Amniotic stem cell (primary cell): ENCODE results near the gene DNAJB6.

Source experiments
- DNase-seq: peaks from one replicate; lab custom pipeline; 2025; lab: John Stamatoyannopoulos, UW

Gene DNAJB6

GRCh38 chr7:157336383-157337315 is at the start of gene DNAJB6:
Gene DNAJB6 (plus strand): TSS chr7:157337004. CDS start chr7:157358573, 21,569 bp downstream.
- peak; percentile 72 for DNase-seq

- DNase-seq, result no peak
These were observed 45.3 kb upstream of the DNAJB6 start for GRCh38 chr7:157291404-157292080.

- DNase-seq, result no peak
These were observed 44.5 kb upstream of the DNAJB6 start for GRCh38 chr7:157292258-157292657.

GRCh38 chr7:157292770-157293412 is 43.9 kb upstream of the DNAJB6 start:
- DNase-seq, result no peak

GRCh38 chr7:157293413-157293788 is 43.4 kb upstream of the DNAJB6 start:
- no peak for DNase-seq

- DNase-seq, result no peak
These were observed 42.0 kb upstream of the DNAJB6 start for GRCh38 chr7:157294773-157295172.

- DNase-seq, result no peak
These were observed 41.5 kb upstream of the DNAJB6 start for GRCh38 chr7:157295338-157295737.

- DNase-seq, result no peak
These were observed 39.6 kb upstream of the DNAJB6 start for GRCh38 chr7:157297185-157297584.

GRCh38 chr7:157299317-157299612 is 37.5 kb upstream of the DNAJB6 start:
- DNase-seq, result no peak

GRCh38 chr7:157299613-157300368 is 37.0 kb upstream of the DNAJB6 start:
- DNase-seq, result no peak

- no peak for DNase-seq
These were observed 36.4 kb upstream of the DNAJB6 start for GRCh38 chr7:157300369-157300825.

GRCh38 chr7:157301610-157302120 is 35.1 kb upstream of the DNAJB6 start:
- no peak for DNase-seq

- DNase-seq, result no peak
These were observed 29.7 kb upstream of the DNAJB6 start for GRCh38 chr7:157306846-157307838.

GRCh38 chr7:157309988-157310668 is 26.7 kb upstream of the DNAJB6 start:
- DNase-seq, result peak; percentile 85

- no peak for DNase-seq
These were observed 26.1 kb upstream of the DNAJB6 start for GRCh38 chr7:157310676-157311185.

- no peak for DNase-seq
These were observed 23.9 kb upstream of the DNAJB6 start for GRCh38 chr7:157312941-157313340.

- no peak for DNase-seq
These were observed 23.2 kb upstream of the DNAJB6 start for GRCh38 chr7:157313645-157314044.

- no peak for DNase-seq
These were observed 18.6 kb upstream of the DNAJB6 start for GRCh38 chr7:157318015-157318706.

GRCh38 chr7:157320608-157320980 is 16.2 kb upstream of the DNAJB6 start:
- no peak for DNase-seq
